GM18951 (cell line): ENCODE results near the gene ARL6IP4.

Experiments
- POLR2A ChIP-seq: IDR thresholded peaks from 4 replicates; pipeline ENCODE4 v1.6.1; 2011; ENCODE audit warnings: mild to moderate bottlenecking; ENCODE audit not compliant: insufficient read length, insufficient read depth; ENCODE audit errors: extremely low read depth
- in situ Hi-C: fragments of 300-500 bp; cut with MboI; formaldehyde crosslinking; loops from one replicate; pipeline ENCODE4 v1.12.0; 2022; ENCODE audit warnings: low sequenced_read_pairs, mixed read lengths, inconsistent platforms; ENCODE audit not compliant: unreplicated experiment

Gene ARL6IP4

DNA sequence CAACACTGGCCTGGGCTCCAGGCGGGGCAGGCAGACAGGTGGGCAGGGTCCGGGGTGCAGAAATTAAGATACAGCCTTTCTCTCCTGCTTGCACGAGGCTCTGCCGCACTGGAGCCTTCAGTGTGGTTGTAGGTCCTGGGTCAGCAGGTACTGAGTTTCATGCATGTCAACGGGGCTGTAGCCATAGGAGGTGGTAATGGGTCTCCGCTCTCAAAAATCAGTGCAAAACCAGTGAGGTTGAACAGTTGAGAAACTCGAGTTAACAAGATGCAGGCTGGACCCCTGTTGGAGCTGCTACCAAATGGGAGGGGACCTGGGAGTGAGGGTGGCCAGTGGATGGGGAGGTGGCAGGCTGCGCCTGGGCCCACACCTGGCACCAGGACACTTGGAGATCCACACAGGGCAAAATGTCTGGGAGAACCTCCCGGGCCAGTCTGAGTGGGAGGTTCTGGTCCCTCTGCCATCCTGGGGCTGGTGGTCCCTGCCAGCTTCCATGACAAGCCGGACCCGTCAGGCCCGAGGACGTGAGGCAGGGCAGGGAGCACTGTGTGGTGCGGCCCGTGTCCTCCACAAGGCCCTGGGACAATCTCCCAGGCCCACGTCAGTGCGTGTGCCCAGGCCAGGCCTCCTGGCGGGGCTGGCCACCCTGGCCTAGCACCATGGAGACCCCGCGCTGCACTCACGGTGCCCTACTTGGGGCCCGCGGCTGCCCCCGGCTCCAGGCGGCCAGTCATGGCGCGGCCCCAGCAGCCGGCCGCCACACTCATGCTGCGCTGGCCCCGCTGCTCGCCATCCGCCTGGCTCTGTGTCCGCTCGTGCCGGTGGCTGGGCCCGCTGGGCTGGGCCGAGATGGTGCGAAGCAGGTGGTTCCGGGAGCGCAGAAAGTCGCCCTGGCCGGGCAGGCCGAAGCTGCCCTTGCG lies 5.1 kb downstream of the ARL6IP4 start:
- in situ Hi-C loops, result no loop called here

DNA sequence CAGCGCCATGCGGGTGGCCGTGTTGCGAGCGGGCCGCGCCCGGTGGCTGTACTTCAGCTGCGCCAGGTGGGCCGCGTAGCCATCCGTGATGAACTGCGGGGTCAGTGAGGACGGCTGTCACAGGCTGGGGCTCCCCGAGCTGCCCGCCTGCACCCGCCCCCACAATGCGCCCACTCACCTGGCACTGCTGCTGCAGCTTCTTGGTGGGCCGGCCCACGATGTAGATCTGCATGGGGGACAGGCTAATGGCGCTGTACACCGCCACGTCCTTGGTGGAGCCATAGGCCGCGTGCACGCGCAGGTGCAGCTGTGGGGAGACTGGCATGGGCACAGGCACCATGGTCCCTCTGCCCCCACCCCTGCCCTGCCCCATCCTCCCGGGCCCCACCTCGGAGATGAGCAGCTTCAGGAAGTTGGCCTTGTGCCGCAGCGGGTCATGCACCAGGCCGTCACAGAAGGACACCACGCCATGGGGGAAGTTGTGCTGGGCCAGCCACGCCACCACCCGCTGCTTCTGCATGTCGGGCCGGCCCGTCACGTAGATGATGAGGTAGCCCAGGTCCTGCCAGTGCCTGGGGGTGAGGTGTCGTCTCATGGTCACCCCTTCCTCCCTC lies 5.9 kb downstream of the ARL6IP4 start:
- in situ Hi-C loops, result no loop called here
- no peak for TF ChIP-seq POLR2A

More for the DNA sequence above, 5.1 kb downstream of the ARL6IP4 start:
- TF ChIP-seq POLR2A, result no peak

DNA sequence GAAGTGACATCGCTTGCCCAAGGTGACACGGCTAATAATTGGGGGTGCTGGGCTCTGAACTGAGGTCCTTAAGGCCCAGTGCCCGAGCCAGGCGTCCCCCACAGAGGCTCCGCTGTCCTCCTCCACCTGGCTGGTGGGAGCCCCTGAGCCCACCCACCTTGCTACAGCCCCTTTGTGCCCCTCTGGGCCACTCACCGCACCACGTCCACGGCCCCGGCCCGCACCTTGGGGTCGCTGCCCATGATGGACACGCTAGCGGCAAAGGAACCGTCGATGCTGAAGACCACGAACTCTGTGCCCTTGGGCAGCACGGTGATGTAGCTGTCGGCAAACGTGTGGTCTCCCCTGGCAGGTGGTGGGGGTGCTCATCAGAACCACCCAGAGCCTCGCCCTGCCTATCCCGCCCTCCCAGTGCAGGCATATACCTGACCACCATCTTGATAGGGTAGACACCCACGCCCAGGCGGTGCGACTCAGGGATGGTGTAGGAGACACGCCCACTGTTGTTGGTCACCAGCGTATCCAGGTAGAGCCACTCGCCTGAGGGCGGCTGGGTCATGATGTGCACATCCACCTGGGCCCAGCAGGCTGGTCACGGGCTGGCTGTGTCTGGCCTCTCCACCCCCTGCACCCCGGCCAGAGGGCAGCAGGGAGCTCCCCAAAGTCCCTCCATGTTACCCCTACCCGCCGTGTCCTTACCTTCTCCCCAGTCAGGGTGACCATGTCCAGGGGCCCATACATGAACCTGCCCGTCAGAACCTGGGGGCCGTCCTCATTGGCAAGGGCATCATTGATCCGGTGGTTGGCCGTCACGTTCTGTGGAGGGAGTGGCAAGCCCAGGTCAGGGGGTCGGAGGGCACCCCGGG lies 6.8 kb downstream of the ARL6IP4 start:
- in situ Hi-C loops, result no loop called here
- no peak for TF ChIP-seq POLR2A

DNA sequence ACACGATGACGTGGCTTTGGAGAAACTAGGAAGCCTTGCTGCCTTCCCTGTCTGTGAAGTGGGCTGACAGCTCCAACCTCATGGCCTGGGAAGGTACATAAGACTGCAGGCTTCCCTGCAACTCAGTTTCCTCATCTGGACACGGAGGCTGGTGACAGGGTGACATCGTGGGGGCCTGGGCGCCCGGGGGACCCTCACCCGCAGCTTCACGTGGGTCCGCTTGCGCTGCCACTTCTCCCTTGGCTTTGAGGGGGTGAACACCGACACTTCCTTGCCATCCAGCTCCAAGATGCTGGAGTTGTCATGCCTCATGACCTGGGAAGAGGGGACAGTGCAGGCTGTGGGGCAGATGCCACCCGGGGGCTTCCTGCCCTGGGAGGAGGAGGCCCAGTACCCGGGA lies 7.6 kb downstream of the ARL6IP4 start:
- in situ Hi-C loops, result no loop called here
- TF ChIP-seq POLR2A, result no peak

DNA sequence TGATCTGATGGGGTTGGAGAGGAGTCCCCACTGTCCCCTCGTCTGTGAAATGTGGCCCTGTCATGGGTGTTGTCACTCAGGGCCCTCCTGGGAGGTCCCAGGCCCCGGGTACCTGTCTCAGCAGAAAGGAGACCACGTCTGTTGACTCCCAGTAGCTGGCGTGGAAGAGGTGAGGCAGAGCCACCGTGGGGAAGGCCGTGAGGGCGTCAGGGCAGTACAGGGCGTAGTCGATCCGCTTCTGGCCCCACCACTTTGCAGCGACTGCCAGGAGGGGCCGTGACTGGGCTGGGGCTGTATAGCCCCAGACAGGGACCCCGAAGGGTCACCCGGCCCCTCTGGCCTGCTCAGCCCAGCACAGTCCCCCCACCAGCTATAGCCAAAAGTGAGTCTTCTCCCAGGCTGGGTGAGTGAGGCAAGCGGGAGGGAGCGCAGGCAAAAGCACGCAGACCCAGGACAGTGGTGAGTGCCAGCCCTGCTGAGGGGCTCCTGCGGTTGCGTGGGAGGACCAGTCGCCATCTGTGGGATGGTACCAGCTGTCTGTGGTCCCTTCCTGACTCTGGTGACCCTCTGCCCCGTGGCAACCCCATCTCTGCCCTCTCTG lies 8.2 kb downstream of the ARL6IP4 start:
- in situ Hi-C loops, result no loop called here
- no peak for TF ChIP-seq POLR2A

DNA sequence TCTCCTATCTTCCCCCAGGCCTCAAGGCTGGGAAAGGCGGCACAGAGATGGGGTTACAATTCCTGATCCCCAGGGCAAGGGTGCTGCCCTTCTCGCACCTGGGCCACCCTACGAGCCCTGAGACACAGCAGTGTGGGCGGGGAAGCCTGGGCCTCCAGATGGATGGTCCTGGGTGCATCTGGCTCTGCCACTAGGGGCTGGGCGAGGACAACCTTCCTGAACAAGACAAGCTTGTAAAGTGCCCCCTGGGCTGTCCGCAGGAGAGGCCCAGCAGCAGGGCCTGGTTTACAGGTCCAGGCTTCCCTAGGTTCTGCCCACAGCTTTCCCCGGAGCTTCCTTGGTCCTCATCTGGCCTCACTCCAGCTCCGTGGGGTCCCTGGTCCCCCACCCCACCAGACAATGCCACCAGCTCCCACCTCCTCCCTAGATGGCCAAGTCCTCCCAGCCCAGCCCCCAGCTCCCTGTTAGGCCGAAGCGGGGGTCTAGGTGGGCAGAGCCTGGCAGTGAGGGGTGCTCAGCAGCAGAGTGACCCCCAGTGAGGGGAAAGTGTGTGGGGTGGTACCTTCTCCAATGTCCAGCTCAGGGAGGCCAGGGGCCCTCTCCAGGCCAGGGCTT lies 8.9 kb downstream of the ARL6IP4 start:
- TF ChIP-seq POLR2A, result no peak
- in situ Hi-C loops, result no loop called here

DNA sequence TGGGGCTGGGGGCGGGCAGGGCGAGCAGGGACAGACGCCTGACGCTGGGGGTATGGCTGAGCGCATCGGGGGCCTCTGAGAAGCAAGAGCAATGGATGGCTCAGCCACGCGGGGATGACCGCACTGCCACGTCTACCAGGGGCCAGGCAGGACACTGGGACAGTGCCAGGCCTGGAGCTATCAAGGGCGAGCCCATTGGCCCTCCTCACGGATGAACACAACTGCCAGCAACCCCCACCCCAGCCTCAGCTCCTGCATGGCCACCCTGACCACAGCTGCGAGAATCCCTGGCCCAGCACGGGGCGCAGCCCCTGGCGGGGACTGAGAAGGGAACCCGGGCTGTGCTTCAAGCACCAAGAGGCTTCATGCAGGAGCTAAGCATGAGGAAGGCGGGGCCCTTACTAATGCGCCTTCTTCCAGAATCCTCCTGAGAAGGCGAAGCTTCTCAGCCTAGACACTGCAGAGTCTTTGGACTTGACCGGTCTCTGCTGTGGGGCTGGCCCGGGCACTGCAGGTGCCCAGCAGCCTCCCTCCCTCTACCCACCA lies 9.5 kb downstream of the ARL6IP4 start:
- TF ChIP-seq POLR2A, result no peak
- in situ Hi-C loops, result no loop called here

DNA sequence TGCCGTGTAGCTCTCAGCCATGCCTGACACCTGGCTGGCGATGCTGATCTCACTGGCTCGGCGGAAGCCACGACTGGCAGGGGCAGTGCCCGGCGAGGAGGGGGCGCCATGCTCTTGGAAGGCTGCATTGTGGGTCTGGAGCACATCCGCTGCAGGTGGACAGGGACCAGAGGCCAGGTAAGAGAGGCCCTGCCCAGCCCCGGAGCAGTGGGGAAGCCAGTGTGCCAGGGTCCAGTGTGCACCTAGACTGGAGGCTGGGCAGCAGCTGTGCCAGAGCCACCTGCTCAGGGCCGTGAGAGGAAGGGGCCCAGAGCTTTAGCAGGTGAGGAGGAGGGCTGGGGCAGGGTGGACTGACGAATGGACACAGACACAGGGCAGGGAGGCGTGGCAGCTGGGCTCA lies 10.1 kb downstream of the ARL6IP4 start:
- TF ChIP-seq POLR2A, result no peak
- in situ Hi-C loops, result no loop called here

DNA sequence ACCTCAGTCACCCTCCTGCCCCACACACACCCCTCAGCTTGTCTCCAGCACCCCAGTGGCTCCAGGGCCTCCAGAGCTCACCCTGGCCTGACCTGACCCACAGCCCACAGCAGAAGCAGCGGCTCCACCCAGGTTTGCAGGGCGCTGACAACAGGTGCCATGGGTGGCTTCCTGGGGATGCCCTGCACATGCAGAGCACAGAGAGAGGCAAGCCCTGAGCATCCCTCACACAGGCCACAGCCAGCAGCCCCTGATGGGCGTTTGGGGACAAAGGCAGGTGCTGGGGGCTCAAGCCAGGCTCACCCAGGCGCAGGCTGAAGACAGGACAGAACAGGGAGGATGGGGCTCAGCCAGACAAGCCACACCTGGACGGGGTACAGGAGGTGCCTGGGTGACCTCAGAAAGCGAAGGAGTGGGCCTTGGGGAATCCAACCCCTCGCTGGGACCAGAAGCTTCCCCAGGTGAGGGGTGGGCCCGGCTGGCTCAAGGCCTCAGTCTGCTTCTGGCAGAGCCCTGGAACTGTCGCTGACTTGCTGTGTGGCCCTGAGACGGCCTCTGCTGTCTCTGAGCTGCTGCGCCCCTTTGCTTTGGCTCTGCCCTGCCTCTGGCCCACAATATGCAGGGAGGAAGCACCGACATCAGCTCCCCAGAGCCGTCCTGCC lies 10.6 kb downstream of the ARL6IP4 start:
- TF ChIP-seq POLR2A, result no peak
- in situ Hi-C loops, result no loop called here

DNA sequence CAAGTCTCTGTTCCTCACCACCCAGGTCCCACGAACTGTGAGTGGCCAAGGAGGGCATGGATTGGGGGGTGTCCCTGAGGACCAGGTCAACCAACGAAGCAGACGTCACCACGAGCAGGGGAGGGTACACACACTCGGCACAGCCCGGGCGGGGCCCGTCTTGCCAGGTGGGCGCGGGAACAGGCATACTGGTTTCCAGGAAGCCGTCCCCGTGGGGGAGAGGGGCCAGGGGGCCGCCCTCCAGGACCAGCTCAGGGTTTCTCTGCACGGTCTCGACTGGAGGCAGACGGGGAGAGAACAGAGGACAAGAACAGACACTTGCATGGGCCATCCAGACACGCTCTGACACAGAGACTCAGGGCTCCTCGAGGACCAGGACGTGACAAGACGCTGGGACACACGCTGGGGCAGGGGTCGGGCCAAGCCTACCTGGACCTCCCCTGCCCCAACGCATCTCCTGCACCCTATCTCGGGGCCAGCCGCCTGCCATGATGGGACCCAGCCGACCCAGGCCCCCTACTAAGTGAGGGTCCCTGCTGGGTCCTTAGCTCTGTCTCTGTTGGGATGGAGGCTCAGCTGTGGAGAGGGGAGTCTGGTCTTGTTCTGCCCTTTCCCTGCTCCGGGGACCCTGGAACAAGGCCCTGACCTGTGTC lies 11.3 kb downstream of the ARL6IP4 start:
- no peak for TF ChIP-seq POLR2A
- in situ Hi-C loops, result no loop called here

DNA sequence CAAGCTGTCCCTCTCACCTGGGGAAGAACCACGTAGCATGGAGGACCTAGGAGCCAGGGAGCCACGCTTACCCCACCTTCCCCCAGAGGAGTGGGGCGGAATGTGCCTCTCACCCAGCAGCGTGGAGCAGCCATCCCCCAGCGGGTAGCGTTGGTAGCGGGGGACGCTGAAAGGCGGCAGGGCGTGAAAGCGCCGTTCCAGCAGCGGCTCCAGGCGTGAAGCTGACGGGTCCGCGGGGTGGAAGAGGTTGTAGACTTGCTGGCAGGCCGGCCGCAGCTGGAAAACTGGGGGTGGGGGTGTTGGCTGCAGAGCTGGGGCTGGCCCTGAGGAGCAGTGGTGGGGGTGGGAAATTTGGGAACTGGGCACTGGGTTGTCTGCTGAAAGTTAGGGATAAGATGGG lies 11.9 kb downstream of the ARL6IP4 start:
- no peak for TF ChIP-seq POLR2A
- in situ Hi-C loops, result no loop called here
